Adrenal gland (tissue), 5 donors: Measurements from ENCODE around the gene SRGAP2B.
"Not testable (repeated sequence)": the region's sequence is repeated elsewhere in the genome, so short reads cannot be mapped to it uniquely, and the experiment has no call there.

Experiments used
- POLR2A ChIP-seq, 2 donors: fragments of 450-650 bp; IDR thresholded peaks; one replicate each; pipeline ENCODE4 v1.6.1; 2017; ENCODE audit warnings: antibody characterized with exemption in 2 of 2, mild to moderate bottlenecking in 2 of 2, moderate library complexity in 1 of 2
- TF ChIP-seq, protein P1 (sequence below), 6 experiments: fragments of 450-650 bp in 4 of 6; fragments of 200-600 bp in 2 of 6; sonication (generic) in 1 of 6; IDR thresholded peaks; 1 replicate in 5 of 6; 2 replicates in 1 of 6; pipeline versions ENCODE4 v1.5.1 to v1.8.0; 2016 to 2021; ENCODE audit warnings: antibody characterized with exemption in 6 of 6, mild to moderate bottlenecking in 2 of 6, moderate library complexity in 1 of 6
- donor health status: DM: no; HTN: no; CAD: no.

DNA sequence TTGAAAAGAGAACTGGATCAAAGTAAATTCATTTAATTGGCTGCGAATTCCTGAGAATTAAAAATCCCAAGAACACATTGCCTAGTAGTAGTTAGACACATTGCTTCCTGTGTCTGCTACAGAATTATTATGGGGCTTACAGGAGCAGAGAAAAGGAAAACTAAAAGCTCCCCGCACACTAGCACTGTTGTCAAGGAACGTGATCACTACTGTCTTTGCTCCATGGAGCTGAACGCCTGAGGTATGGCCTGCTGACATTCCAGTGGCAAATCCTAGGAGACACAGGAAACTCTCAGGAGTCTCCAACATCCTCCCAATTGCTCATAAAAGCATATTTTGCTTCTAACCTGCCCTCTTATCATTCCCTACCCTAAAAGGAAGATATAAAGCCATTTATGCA is 114.0 kb downstream of the SRGAP2B start:
- not testable (repeated sequence) for TF ChIP-seq POLR2A (IDR thresholded peaks at IDR 0.05)
- TF ChIP-seq, protein P1, sequence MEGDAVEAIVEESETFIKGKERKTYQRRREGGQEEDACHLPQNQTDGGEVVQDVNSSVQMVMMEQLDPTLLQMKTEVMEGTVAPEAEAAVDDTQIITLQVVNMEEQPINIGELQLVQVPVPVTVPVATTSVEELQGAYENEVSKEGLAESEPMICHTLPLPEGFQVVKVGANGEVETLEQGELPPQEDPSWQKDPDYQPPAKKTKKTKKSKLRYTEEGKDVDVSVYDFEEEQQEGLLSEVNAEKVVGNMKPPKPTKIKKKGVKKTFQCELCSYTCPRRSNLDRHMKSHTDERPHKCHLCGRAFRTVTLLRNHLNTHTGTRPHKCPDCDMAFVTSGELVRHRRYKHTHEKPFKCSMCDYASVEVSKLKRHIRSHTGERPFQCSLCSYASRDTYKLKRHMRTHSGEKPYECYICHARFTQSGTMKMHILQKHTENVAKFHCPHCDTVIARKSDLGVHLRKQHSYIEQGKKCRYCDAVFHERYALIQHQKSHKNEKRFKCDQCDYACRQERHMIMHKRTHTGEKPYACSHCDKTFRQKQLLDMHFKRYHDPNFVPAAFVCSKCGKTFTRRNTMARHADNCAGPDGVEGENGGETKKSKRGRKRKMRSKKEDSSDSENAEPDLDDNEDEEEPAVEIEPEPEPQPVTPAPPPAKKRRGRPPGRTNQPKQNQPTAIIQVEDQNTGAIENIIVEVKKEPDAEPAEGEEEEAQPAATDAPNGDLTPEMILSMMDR (IDR thresholded peaks at IDR 0.05), result not testable (repeated sequence)
